ENCODE data around the gene IGSF8. TPM values are rescaled to one million over a fixed set of nuclear protein-coding genes. Genes with fewer than 3 reads are reported as not detected.

IGSF8 gene
- polyA plus RNA-seq, 1 of the 3 experiments (the other 2 are of a cell fraction) = 67.9 TPM

GRCh38 chr1:160095382-160096105, 2.9 kb downstream of the IGSF8 start:
- POLR2A ChIA-PET = no interaction called here
- H3K4me1 ChIP-seq (ENCODE audit: control insufficient read depth in 1 of 2, insufficient read depth in 2 of 2, low read depth in 1 of 2, low read length in 1 of 2) = peaks cover 7 to 22% of the 10 kb centered on the region in 2 experiments; a peak in 1 of 4 replicates
- H3K4me2 ChIP-seq = no peak overlapping the region
- H3K27me3 ChIP-seq (ENCODE audit: insufficient read depth) = no peaks in the 10 kb centered on the region
- no peaks in the 10 kb centered on the region for H3K9me2 ChIP-seq
- no peak overlapping the region for H3K9ac ChIP-seq
- 98% methylated on average over 4 of the region's 4 CpGs for WGBS (ENCODE audit: low lambda C conversion rate)
- no peak overlapping the region for H2AFZ ChIP-seq (ENCODE audit: low read depth)
- no peaks in the 10 kb centered on the region for H4K20me1 ChIP-seq (ENCODE audit: insufficient read depth)
- H3K79me2 ChIP-seq (ENCODE audit: insufficient read depth) = no peaks in the 10 kb centered on the region
- TF ChIP-seq RXRA (IDR thresholded peaks at IDR 0.05; ENCODE audit: borderline replicate concordance, low read depth) (no peak), FOSL2 (IDR thresholded peaks at IDR 0.05; ENCODE audit: borderline replicate concordance, low read depth) (no peak), NFIC (IDR thresholded peaks at IDR 0.05; ENCODE audit: borderline replicate concordance) (no peak), POLR2AphosphoS5 (IDR thresholded peaks at IDR 0.05; ENCODE audit: low read depth, low read length) (no peak), NRF1 (IDR thresholded peaks at IDR 0.05; ENCODE audit: low read depth, low read length) (no peak), FOXM1 (IDR thresholded peaks at IDR 0.05; ENCODE audit: low read depth) (no peak), FOXJ3 (CRISPR knock-in tag; IDR thresholded peaks at IDR 0.05) (no peak), PBX3 (IDR thresholded peaks at IDR 0.05) (no peak), TEAD4 (IDR thresholded peaks at IDR 0.05; ENCODE audit: borderline replicate concordance, insufficient read depth) (no peak), REST (IDR thresholded peaks at IDR 0.05; ENCODE audit: low read depth, low read length) (no peak), MXI1 (IDR thresholded peaks at IDR 0.05; ENCODE audit: low read depth, low read length) (no peak)
- CTCF ChIA-PET = interaction anchor here (1.3 to 8.4 kb wide), 8 partner anchors 11 to 196 kb away, joined by 4 to 132 read pairs (median 14); partner anchors contain the start of genes KCNJ10 and KCNJ9
- no peak overlapping the region for H3K4me3 ChIP-seq (ENCODE audit: low read depth in 2 of 2, low read length in 1 of 2)
- no peaks in the 10 kb centered on the region for H3K9me3 ChIP-seq
- DNase-seq = no peak
- H3F3A ChIP-seq (replicated peaks; ENCODE audit: insufficient read depth) = peaks cover 7% of the 10 kb centered on the region
- H3K36me3 ChIP-seq (replicated peaks in 1 of 2; ENCODE audit: control insufficient read depth in 1 of 2, insufficient read depth in 2 of 2, low read length in 1 of 2) = peaks cover 0 to 9% of the 10 kb centered on the region in 2 experiments
- no peak overlapping the region for H3K27ac ChIP-seq (ENCODE audit: low read depth in 2 of 2, low read length in 1 of 2)

GRCh38 chr1:160094806-160095205, 3.6 kb downstream of the IGSF8 start:
- no peak overlapping the region for H3K9ac ChIP-seq
- ChIA-PET CTCF (interaction anchor here (1.0 to 8.4 kb wide), 6 partner anchors 10 to 196 kb away, joined by 3 to 132 read pairs (median 6); partner anchors contain the start of genes KCNJ10 and KCNJ9), POLR2A (no interaction called here)
- no peak overlapping the region for H3K4me2 ChIP-seq
- peaks cover 7 to 22% of the 10 kb centered on the region in 2 experiments; a peak in 1 of 4 replicates for H3K4me1 ChIP-seq (ENCODE audit: control insufficient read depth in 1 of 2, insufficient read depth in 2 of 2, low read depth in 1 of 2, low read length in 1 of 2)
- no peak for DNase-seq
- peaks cover 0 to 9% of the 10 kb centered on the region in 2 experiments for H3K36me3 ChIP-seq (replicated peaks in 1 of 2; ENCODE audit: control insufficient read depth in 1 of 2, insufficient read depth in 2 of 2, low read length in 1 of 2)
- TF ChIP-seq CHD2 (IDR thresholded peaks at IDR 0.05; ENCODE audit: low read length, partially characterized antibody) = no peak
- no peak for TF ChIP-seq REST (IDR thresholded peaks at IDR 0.05; ENCODE audit: low read depth, low read length)
- TF ChIP-seq FOXM1 (IDR thresholded peaks at IDR 0.05; ENCODE audit: low read depth) = no peak
- no peak for TF ChIP-seq USF1 (IDR thresholded peaks at IDR 0.05; ENCODE audit: borderline replicate concordance, low read depth)
- no peak for TF ChIP-seq RCOR1 (IDR thresholded peaks at IDR 0.05; ENCODE audit: low read length)
- TF ChIP-seq FOSL2 (IDR thresholded peaks at IDR 0.05; ENCODE audit: borderline replicate concordance, low read depth) = no peak
- TF ChIP-seq SMC3 (IDR thresholded peaks at IDR 0.05; ENCODE audit: low read depth, low read length) = no peak
- no peak for TF ChIP-seq RAD21 (IDR thresholded peaks at IDR 0.05; ENCODE audit: low read length)
- no peak for TF ChIP-seq JUND (IDR thresholded peaks at IDR 0.05)
- 80% methylated on average over 3 of the region's 14 CpGs for WGBS (ENCODE audit: low lambda C conversion rate)
- no peaks in the 10 kb centered on the region for H3K9me3 ChIP-seq
- no peak overlapping the region for H3K4me3 ChIP-seq (ENCODE audit: low read depth in 2 of 2, low read length in 1 of 2)
- no peak overlapping the region for H3K27ac ChIP-seq (ENCODE audit: low read depth in 2 of 2, low read length in 1 of 2)
- H4K20me1 ChIP-seq (ENCODE audit: insufficient read depth) = no peaks in the 10 kb centered on the region
- peaks cover 7% of the 10 kb centered on the region for H3F3A ChIP-seq (replicated peaks; ENCODE audit: insufficient read depth)
- H3K9me2 ChIP-seq = no peaks in the 10 kb centered on the region
- H3K27me3 ChIP-seq (ENCODE audit: insufficient read depth) = no peaks in the 10 kb centered on the region
- no peak overlapping the region for H2AFZ ChIP-seq (ENCODE audit: low read depth)
- no peaks in the 10 kb centered on the region for H3K79me2 ChIP-seq (ENCODE audit: insufficient read depth)

Measured in SK-N-SH (cell line).